ENCODE measurements around the gene PTPN2.
"Not testable (repeated sequence)": the region's sequence is repeated elsewhere in the genome, so short reads cannot be mapped to it uniquely, and the experiment has no call there.

The PTPN2 gene

GRCh38 chr18:12907258-12907925 is 23.4 kb upstream of the PTPN2 start:
- DNase-seq (ENCODE audit: low spot score) = no peak
- TF ChIP-seq CTCF (IDR thresholded peaks at IDR 0.05; ENCODE audit: extremely low read depth, missing control alignments) = no peak

GRCh38 chr18:12906773-12907172 is 22.7 kb upstream of the PTPN2 start:
- DNase-seq (ENCODE audit: low spot score) = no peak

GRCh38 chr18:12906119-12906518 is 22.1 kb upstream of the PTPN2 start:
- no peak for TF ChIP-seq CTCF (IDR thresholded peaks at IDR 0.05; ENCODE audit: extremely low read depth, missing control alignments)
- DNase-seq (ENCODE audit: low spot score) = no peak

More at GRCh38 chr18:12906773-12907172, 22.7 kb upstream of the PTPN2 start:
- no peak for TF ChIP-seq CTCF (IDR thresholded peaks at IDR 0.05; ENCODE audit: extremely low read depth, missing control alignments)

GRCh38 chr18:12904012-12904516 is 20.0 kb upstream of the PTPN2 start:
- DNase-seq (ENCODE audit: low spot score) = no peak
- no peak for TF ChIP-seq CTCF (IDR thresholded peaks at IDR 0.05; ENCODE audit: extremely low read depth, missing control alignments)

GRCh38 chr18:12901208-12901607 is 17.2 kb upstream of the PTPN2 start:
- DNase-seq (ENCODE audit: low spot score) = not testable (repeated sequence)

- DNase-seq (ENCODE audit: low spot score) = not testable (repeated sequence)
Observed at GRCh38 chr18:12896784-12897333, 12.8 kb upstream of the PTPN2 start.

GRCh38 chr18:12895626-12896025 is 11.6 kb upstream of the PTPN2 start:
- no peak for TF ChIP-seq CTCF (IDR thresholded peaks at IDR 0.05; ENCODE audit: extremely low read depth, missing control alignments)
- no peak for DNase-seq (ENCODE audit: low spot score)

GRCh38 chr18:12895014-12895413 is 11.0 kb upstream of the PTPN2 start:
- TF ChIP-seq CTCF (IDR thresholded peaks at IDR 0.05; ENCODE audit: extremely low read depth, missing control alignments) = no peak
- no peak for DNase-seq (ENCODE audit: low spot score)

All from GM20000 (cell line).